GM21367 (cell line): ENCODE data around the gene S100A4.
"Not testable (repeated sequence)": the region's sequence is repeated elsewhere in the genome, so short reads cannot be mapped to it uniquely, and the experiment has no call there.

Source experiments
- ATAC-seq: cut with Tn5 transposase; IDR thresholded peaks from one replicate; pipeline ENCODE4 v1.9.1; 2021; ENCODE audit not compliant: unreplicated experiment

S100A4 gene

GRCh38 chr1:153545067-153546055 is at the start of gene S100A4:
TSS of gene S100A4 (minus strand) at chr1:153545806. CDS start at chr1:153544794, 1,012 bp downstream.
- no peak for ATAC-seq

- no peak for ATAC-seq
Observed at GRCh38 chr1:153592748-153593147, 47.1 kb upstream of the S100A4 start.

GRCh38 chr1:153588482-153588881 is 42.9 kb upstream of the S100A4 start:
- ATAC-seq: no peak

- not testable (repeated sequence) for ATAC-seq
Observed at GRCh38 chr1:153588033-153588432, 42.4 kb upstream of the S100A4 start.

GRCh38 chr1:153587314-153587713 is 41.7 kb upstream of the S100A4 start:
- no peak for ATAC-seq

GRCh38 chr1:153586347-153586746 is 40.7 kb upstream of the S100A4 start:
- ATAC-seq: no peak

- ATAC-seq: no peak
Observed at GRCh38 chr1:153585006-153585405, 39.4 kb upstream of the S100A4 start.

- no peak for ATAC-seq
Observed at GRCh38 chr1:153583976-153584375, 38.4 kb upstream of the S100A4 start.

GRCh38 chr1:153583514-153583913 is 37.9 kb upstream of the S100A4 start:
- ATAC-seq: not testable (repeated sequence)

- not testable (repeated sequence) for ATAC-seq
Observed at GRCh38 chr1:153582836-153583235, 37.2 kb upstream of the S100A4 start.

GRCh38 chr1:153578936-153579335 is 33.3 kb upstream of the S100A4 start:
- no peak for ATAC-seq

GRCh38 chr1:153578490-153578889 is 32.9 kb upstream of the S100A4 start:
- no peak for ATAC-seq

GRCh38 chr1:153577624-153578051 is 32.0 kb upstream of the S100A4 start:
- ATAC-seq: no peak

- no peak for ATAC-seq
Observed at GRCh38 chr1:153577138-153577537, 31.5 kb upstream of the S100A4 start.

GRCh38 chr1:153575497-153575896 is 29.9 kb upstream of the S100A4 start:
- not testable (repeated sequence) for ATAC-seq

GRCh38 chr1:153575081-153575491 is 29.5 kb upstream of the S100A4 start:
- ATAC-seq: not testable (repeated sequence)

- no peak for ATAC-seq
Observed at GRCh38 chr1:153573351-153573750, 27.7 kb upstream of the S100A4 start.

GRCh38 chr1:153572569-153573015 is 27.0 kb upstream of the S100A4 start:
- ATAC-seq: no peak

GRCh38 chr1:153571706-153572105 is 26.1 kb upstream of the S100A4 start:
- ATAC-seq: no peak

- no peak for ATAC-seq
Observed at GRCh38 chr1:153570874-153571273, 25.3 kb upstream of the S100A4 start.

- ATAC-seq: no peak
Observed at GRCh38 chr1:153569465-153569864, 23.9 kb upstream of the S100A4 start.

- ATAC-seq: no peak
Observed at GRCh38 chr1:153568367-153569099, 22.9 kb upstream of the S100A4 start.
